Adrenal gland (tissue), 5 donors: Measurements from ENCODE around the gene PLEKHM2.

Experiments used
- POLR2A ChIP-seq, 2 donors: fragments of 450-650 bp; IDR thresholded peaks; one replicate each; pipeline ENCODE4 v1.6.1; 2017; ENCODE audit warnings: antibody characterized with exemption in 2 of 2, mild to moderate bottlenecking in 2 of 2, moderate library complexity in 1 of 2
- TF ChIP-seq, protein P1 (sequence below), 6 experiments: fragments of 450-650 bp in 4 of 6; fragments of 200-600 bp in 2 of 6; sonication (generic) in 1 of 6; IDR thresholded peaks; 1 replicate in 5 of 6; 2 replicates in 1 of 6; pipeline versions ENCODE4 v1.5.1 to v1.8.0; 2016 to 2021; ENCODE audit warnings: antibody characterized with exemption in 6 of 6, mild to moderate bottlenecking in 2 of 6, moderate library complexity in 1 of 6
- donor health status: DM: no; HTN: no; CAD: no.

DNA sequence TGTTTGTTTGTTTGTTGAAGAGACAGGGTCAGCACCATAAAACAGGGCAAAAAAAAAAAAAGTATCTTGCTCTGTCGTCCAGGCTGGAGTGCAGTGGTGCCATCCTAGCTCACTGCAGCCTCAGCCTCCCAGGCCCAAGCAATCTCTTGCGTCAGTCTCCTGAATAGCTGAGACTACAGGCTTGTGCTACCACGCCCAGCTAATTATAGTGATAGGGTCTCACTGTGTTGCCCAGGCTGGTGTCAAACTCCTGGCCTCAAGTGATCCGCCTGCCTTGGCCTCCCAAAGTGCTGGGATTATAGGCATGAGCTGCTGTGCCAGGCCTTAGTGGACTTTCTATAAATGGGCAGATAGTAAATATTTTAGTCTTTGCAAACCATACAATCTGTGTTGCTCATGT, 47.7 kb upstream of the PLEKHM2 start:
- TF ChIP-seq POLR2A (IDR thresholded peaks at IDR 0.05): no peak
- TF ChIP-seq, protein P1, sequence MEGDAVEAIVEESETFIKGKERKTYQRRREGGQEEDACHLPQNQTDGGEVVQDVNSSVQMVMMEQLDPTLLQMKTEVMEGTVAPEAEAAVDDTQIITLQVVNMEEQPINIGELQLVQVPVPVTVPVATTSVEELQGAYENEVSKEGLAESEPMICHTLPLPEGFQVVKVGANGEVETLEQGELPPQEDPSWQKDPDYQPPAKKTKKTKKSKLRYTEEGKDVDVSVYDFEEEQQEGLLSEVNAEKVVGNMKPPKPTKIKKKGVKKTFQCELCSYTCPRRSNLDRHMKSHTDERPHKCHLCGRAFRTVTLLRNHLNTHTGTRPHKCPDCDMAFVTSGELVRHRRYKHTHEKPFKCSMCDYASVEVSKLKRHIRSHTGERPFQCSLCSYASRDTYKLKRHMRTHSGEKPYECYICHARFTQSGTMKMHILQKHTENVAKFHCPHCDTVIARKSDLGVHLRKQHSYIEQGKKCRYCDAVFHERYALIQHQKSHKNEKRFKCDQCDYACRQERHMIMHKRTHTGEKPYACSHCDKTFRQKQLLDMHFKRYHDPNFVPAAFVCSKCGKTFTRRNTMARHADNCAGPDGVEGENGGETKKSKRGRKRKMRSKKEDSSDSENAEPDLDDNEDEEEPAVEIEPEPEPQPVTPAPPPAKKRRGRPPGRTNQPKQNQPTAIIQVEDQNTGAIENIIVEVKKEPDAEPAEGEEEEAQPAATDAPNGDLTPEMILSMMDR (IDR thresholded peaks at IDR 0.05): no peak
